Astrocyte (in vitro differentiated cells and primary cell): ENCODE results near the gene ARID5B.

Experiments used
- CTCF ChIP-seq: IDR thresholded peaks from 2 replicates; pipeline ENCODE4 v1.5.1; 2011; ENCODE audit warnings: low read depth, mild to moderate bottlenecking, inconsistent platforms, low read length, moderate library complexity; ENCODE audit not compliant: insufficient read depth
- EZH2 ChIP-seq: IDR thresholded peaks from 2 replicates; pipeline ENCODE4 v1.6.1; 2012; ENCODE audit warnings: mild to moderate bottlenecking, low read length, inconsistent platforms; ENCODE audit not compliant: insufficient read depth

- TF ChIP-seq CTCF = no peak
- TF ChIP-seq EZH2 = no peak
Observed at GRCh38 chr10:62029401-62029800, 127.9 kb downstream of the ARID5B start.
